Measurements from ENCODE around the gene GPC3. TPM values are rescaled to one million over a fixed set of nuclear protein-coding genes. Genes with fewer than 3 reads are reported as not detected.

GPC3 gene
- total and polyA plus RNA-seq, 2 donors (not counting 3 experiments of a cell fraction or from before 2014, with no cell fraction given): not detected

GRCh38 chrX:133697656-133698055, 287.7 kb downstream of the GPC3 start:
- Histone ChIP-seq H3K27me3 (ENCODE audit: control insufficient read depth in 2 of 2, insufficient read depth in 2 of 2, low read length in 2 of 2) (no peaks in the 10 kb centered on the region), H4K20me1 (replicated peaks; ENCODE audit: control insufficient read depth, extremely low read depth, insufficient read depth, low read length) (no peaks in the 10 kb centered on the region), H3K4me2 (ENCODE audit: insufficient read depth, low read length) (no peak overlapping the region), H3K9me1 (replicated peaks; ENCODE audit: control insufficient read depth, extremely low read depth, insufficient read depth, low read length) (no peaks in the 10 kb centered on the region), H3K36me3 (ENCODE audit: control insufficient read depth in 2 of 2, extremely low read depth in 1 of 2, insufficient read depth in 2 of 2, low read length in 2 of 2) (no peaks in the 10 kb centered on the region), H3K9me3 (replicated peaks; ENCODE audit: control insufficient read depth, insufficient read depth, low read length) (no peaks in the 10 kb centered on the region), H3K79me2 (ENCODE audit: control insufficient read depth, insufficient read depth, low read length) (no peaks in the 10 kb centered on the region), H3K4me3 (replicated peaks in 1 of 3; ENCODE audit: insufficient read depth in 1 of 3, low read depth in 1 of 3, low read length in 3 of 3) (no peak overlapping the region), H3K9ac (replicated peaks; ENCODE audit: extremely low read depth, insufficient read depth, low read length) (no peak overlapping the region), H3K27ac (ENCODE audit: insufficient read depth, low read depth, low read length) (no peak overlapping the region), H2AFZ (ENCODE audit: low read depth, low read length) (no peak overlapping the region), H3K4me1 (ENCODE audit: control insufficient read depth, extremely low read depth, insufficient read depth, low read length) (no peaks in the 10 kb centered on the region)
- dilution Hi-C loops (cut with MboI; ENCODE audit: extremely low pct_ligation_motif_present, low sequenced_read_pairs) (no loop called here), intact Hi-C loops (cut with micrococcal nuclease) (loop anchor here (1.0 kb wide), 1 partner anchor 79 kb away; no protein-coding TSS in a partner anchor)
- no TSS peak for BruUV-seq (replicated peaks)
- ChIA-PET POLR2A (no interaction called here), CTCF (interaction anchor here (0.9 to 1.0 kb wide), 2 partner anchors 142 to 329 kb away, joined by 3 to 4 read pairs; no protein-coding TSS in a partner anchor)
- FAIRE-seq (no peak), DNase-seq (ENCODE audit: low read depth, low spot score) (no peak)
- TF ChIP-seq MYC (IDR thresholded peaks at IDR 0.05; ENCODE audit: low read depth, low read length) (no peak), POLR2AphosphoS5 (IDR thresholded peaks at IDR 0.05; ENCODE audit: insufficient read depth, low read depth, low read length) (no peak), EZH2 (IDR thresholded peaks at IDR 0.05; ENCODE audit: borderline replicate concordance, low read depth, low read length, severe bottlenecking) (no peak), MAX (IDR thresholded peaks at IDR 0.05; ENCODE audit: insufficient read depth, insufficient read length) (no peak), GATA2 (IDR thresholded peaks at IDR 0.05; ENCODE audit: insufficient read depth, insufficient read length, low read depth, low read length) (no peak), POLR2A (IDR thresholded peaks at IDR 0.05; ENCODE audit: low read depth, low read length) (no peak), CTCF (IDR thresholded peaks at IDR 0.05; ENCODE audit: extremely low read depth in 1 of 2, insufficient read depth in 1 of 2, low read depth in 1 of 2, low read length in 2 of 2) (no peak), JUN (IDR thresholded peaks at IDR 0.05; ENCODE audit: borderline replicate concordance, insufficient read depth, insufficient read length, low read depth) (no peak), FOS (IDR thresholded peaks at IDR 0.05; ENCODE audit: borderline replicate concordance, insufficient read depth, low read length) (no peak)
